Stimulated activated naive CD4-positive, alpha-beta T cell (primary cell): ENCODE data around the gene NT5DC1.

Experiments
- DNase-seq, 6 experiments: peaks; one replicate each; lab custom pipeline; 2025; lab: John Stamatoyannopoulos, UW

NT5DC1 gene

GRCh38 chr6:116100419-116101301 lies at the start of gene NT5DC1:
Gene NT5DC1, plus strand, starts transcription at chr6:116100853. Its CDS starts 78 bp downstream, at chr6:116100931.
- peak; percentile 58 to 91 (median 80) for DNase-seq

GRCh38 chr6:116051244-116051643 lies 49.4 kb upstream of the NT5DC1 start:
- DNase-seq, result no peak

- DNase-seq, result no peak
Measured at GRCh38 chr6:116055513-116055912, 45.1 kb upstream of the NT5DC1 start.

- DNase-seq, result no peak
Measured at GRCh38 chr6:116057766-116058165, 42.9 kb upstream of the NT5DC1 start.

GRCh38 chr6:116059713-116060571 lies 40.7 kb upstream of the NT5DC1 start:
- DNase-seq, result no peak

GRCh38 chr6:116060572-116061283 lies 39.9 kb upstream of the NT5DC1 start, which contains the start of gene FRK:
Gene FRK, minus strand, starts transcription at chr6:116060891. Its CDS starts 580 bp downstream, at chr6:116060311.
- no peak for DNase-seq

GRCh38 chr6:116062496-116062895 lies 38.2 kb upstream of the NT5DC1 start:
- DNase-seq, result no peak

GRCh38 chr6:116064666-116065065 lies 36.0 kb upstream of the NT5DC1 start:
- DNase-seq, result no peak

GRCh38 chr6:116066789-116067188 lies 33.9 kb upstream of the NT5DC1 start:
- DNase-seq, result no peak

GRCh38 chr6:116070101-116070500 lies 30.6 kb upstream of the NT5DC1 start:
- no peak for DNase-seq

GRCh38 chr6:116070616-116071389 lies 29.9 kb upstream of the NT5DC1 start:
- DNase-seq, result no peak

- no peak for DNase-seq
Measured at GRCh38 chr6:116072368-116072767, 28.3 kb upstream of the NT5DC1 start.

- no peak for DNase-seq
Measured at GRCh38 chr6:116073765-116074440, 26.8 kb upstream of the NT5DC1 start.

- DNase-seq, result no peak
Measured at GRCh38 chr6:116074732-116075390, 25.8 kb upstream of the NT5DC1 start.

GRCh38 chr6:116078522-116078921 lies 22.1 kb upstream of the NT5DC1 start:
- no peak for DNase-seq

GRCh38 chr6:116078945-116079344 lies 21.7 kb upstream of the NT5DC1 start:
- no peak for DNase-seq

- no peak for DNase-seq
Measured at GRCh38 chr6:116083052-116083451, 17.6 kb upstream of the NT5DC1 start.

- DNase-seq, result no peak
Measured at GRCh38 chr6:116084284-116084683, 16.4 kb upstream of the NT5DC1 start.

- DNase-seq, result no peak
Measured at GRCh38 chr6:116087437-116088027, 13.1 kb upstream of the NT5DC1 start.

- DNase-seq, result no peak
Measured at GRCh38 chr6:116088946-116089345, 11.7 kb upstream of the NT5DC1 start.
